ENCODE data around the gene SLC35E1. TPM values are rescaled to one million over a fixed set of nuclear protein-coding genes. Genes with fewer than 3 reads are reported as not detected.
A peak's percentile ranks its signal among the peaks of the same experiment; 100 is the strongest.

Gene SLC35E1
- total and polyA plus RNA-seq, 2 of the 13 experiments (the other 11 are each of a cell fraction or from before 2014, with no cell fraction given), result 21.2 to 46.5 TPM

- TF ChIP-seq, protein P1, sequence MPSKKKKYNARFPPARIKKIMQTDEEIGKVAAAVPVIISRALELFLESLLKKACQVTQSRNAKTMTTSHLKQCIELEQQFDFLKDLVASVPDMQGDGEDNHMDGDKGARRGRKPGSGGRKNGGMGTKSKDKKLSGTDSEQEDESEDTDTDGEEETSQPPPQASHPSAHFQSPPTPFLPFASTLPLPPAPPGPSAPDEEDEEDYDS (CRISPR knock-in tag; IDR thresholded peaks at IDR 0.05), result no peak
- no peak for TF ChIP-seq PAX8 (CRISPR knock-in tag; IDR thresholded peaks at IDR 0.05; ENCODE audit: borderline replicate concordance)
- no peak for TF ChIP-seq PHF8 (CRISPR knock-in tag; IDR thresholded peaks at IDR 0.05)
- TF ChIP-seq NFIB (CRISPR knock-in tag; IDR thresholded peaks at IDR 0.05; ENCODE audit: borderline replicate concordance), result no peak
- no peak for TF ChIP-seq CERS6 (CRISPR knock-in tag; IDR thresholded peaks at IDR 0.05)
- TF ChIP-seq SOX6 (IDR thresholded peaks at IDR 0.05), result no peak
- no peak for TF ChIP-seq SOX6 (CRISPR knock-in tag; IDR thresholded peaks at IDR 0.05)
- TF ChIP-seq ZNF780A (CRISPR knock-in tag; IDR thresholded peaks at IDR 0.05), result no peak
- no peak for TF ChIP-seq MTA1 (CRISPR knock-in tag; IDR thresholded peaks at IDR 0.05; ENCODE audit: borderline replicate concordance)
- TF ChIP-seq HNF4G (IDR thresholded peaks at IDR 0.05; ENCODE audit: borderline replicate concordance, low read depth, low read length), result no peak
- no peak for TF ChIP-seq HNF4G (CRISPR knock-in tag; IDR thresholded peaks at IDR 0.05; ENCODE audit: borderline replicate concordance, low read depth)
- TF ChIP-seq NFE2L2 (IDR thresholded peaks at IDR 0.05; ENCODE audit: low read length), result no peak
- TF ChIP-seq MXI1 (IDR thresholded peaks at IDR 0.05; ENCODE audit: borderline replicate concordance, low read depth, low read length), result peak; percentile 19; the same call in 1 of the 3 replicates
- TF ChIP-seq, protein P2, sequence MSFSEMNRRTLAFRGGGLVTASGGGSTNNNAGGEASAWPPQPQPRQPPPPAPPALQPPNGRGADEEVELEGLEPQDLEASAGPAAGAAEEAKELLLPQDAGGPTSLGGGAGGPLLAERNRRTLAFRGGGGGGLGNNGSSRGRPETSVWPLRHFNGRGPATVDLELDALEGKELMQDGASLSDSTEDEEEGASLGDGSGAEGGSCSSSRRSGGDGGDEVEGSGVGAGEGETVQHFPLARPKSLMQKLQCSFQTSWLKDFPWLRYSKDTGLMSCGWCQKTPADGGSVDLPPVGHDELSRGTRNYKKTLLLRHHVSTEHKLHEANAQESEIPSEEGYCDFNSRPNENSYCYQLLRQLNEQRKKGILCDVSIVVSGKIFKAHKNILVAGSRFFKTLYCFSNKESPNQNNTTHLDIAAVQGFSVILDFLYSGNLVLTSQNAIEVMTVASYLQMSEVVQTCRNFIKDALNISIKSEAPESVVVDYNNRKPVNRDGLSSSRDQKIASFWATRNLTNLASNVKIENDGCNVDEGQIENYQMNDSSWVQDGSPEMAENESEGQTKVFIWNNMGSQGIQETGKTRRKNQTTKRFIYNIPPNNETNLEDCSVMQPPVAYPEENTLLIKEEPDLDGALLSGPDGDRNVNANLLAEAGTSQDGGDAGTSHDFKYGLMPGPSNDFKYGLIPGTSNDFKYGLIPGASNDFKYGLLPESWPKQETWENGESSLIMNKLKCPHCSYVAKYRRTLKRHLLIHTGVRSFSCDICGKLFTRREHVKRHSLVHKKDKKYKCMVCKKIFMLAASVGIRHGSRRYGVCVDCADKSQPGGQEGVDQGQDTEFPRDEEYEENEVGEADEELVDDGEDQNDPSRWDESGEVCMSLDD (CRISPR knock-in tag; IDR thresholded peaks at IDR 0.05; ENCODE audit: borderline replicate concordance), result no peak
- TF ChIP-seq BCL6 (CRISPR knock-in tag; IDR thresholded peaks at IDR 0.05), result no peak
- TF ChIP-seq SIN3B (IDR thresholded peaks at IDR 0.05; ENCODE audit: low read length), result no peak
- no peak for TF ChIP-seq NR2C2 (CRISPR knock-in tag; IDR thresholded peaks at IDR 0.05; ENCODE audit: borderline replicate concordance)
- TF ChIP-seq SRSF4 (IDR thresholded peaks at IDR 0.05; ENCODE audit: low read depth, low read length, poor library complexity, severe bottlenecking), result no peak
- 0 out of 2 replicates have a peak, but pooled peaks have one; percentile 20 for TF ChIP-seq RARA (CRISPR knock-in tag; IDR thresholded peaks at IDR 0.05)
- no peak for TF ChIP-seq ZNF605 (CRISPR knock-in tag; IDR thresholded peaks at IDR 0.05)
- TF ChIP-seq SMARCC2 (IDR thresholded peaks at IDR 0.05), result no peak
- no peak for TF ChIP-seq ZMYM3 (CRISPR knock-in tag; IDR thresholded peaks at IDR 0.05)
- TF ChIP-seq ZNF317 (CRISPR knock-in tag; IDR thresholded peaks at IDR 0.05), result no peak
- TF ChIP-seq ZC3H4 (CRISPR knock-in tag; IDR thresholded peaks at IDR 0.05; ENCODE audit: borderline replicate concordance), result no peak
- TF ChIP-seq RAD21 (CRISPR knock-in tag; IDR thresholded peaks at IDR 0.05), result no peak
- TF ChIP-seq MEF2D (CRISPR knock-in tag; IDR thresholded peaks at IDR 0.05), result no peak
- no peak for TF ChIP-seq CHCHD3 (CRISPR knock-in tag; IDR thresholded peaks at IDR 0.05)
- TF ChIP-seq CENPT (CRISPR knock-in tag; IDR thresholded peaks at IDR 0.05; ENCODE audit: low read depth), result no peak
- no peak for TF ChIP-seq SRF (IDR thresholded peaks at IDR 0.05; ENCODE audit: low read depth, low read length)
These were observed 12.3 kb upstream of the SLC35E1 start (continued) for GRCh38 chr19:16584248-16585093.

Data from HepG2 (cell line).